K562 (cell line): ENCODE results near the gene PPP1R15B. TPM values are rescaled to one million over a fixed set of nuclear protein-coding genes. Genes with fewer than 3 reads are reported as not detected.
A peak's percentile ranks its signal among the peaks of the same experiment; 100 is the strongest.

Experiments used
- CEBPB ChIP-seq: fragments of 450-650 bp; IDR thresholded peaks from 2 replicates; pipeline ENCODE4 v1.6.1; 2016; ENCODE audit warnings: missing genetic modification characterization, missing compliant biosample characterization
- CHD1 ChIP-seq: fragments of 200-600 bp; sonication (generic); IDR thresholded peaks from one replicate; pipeline ENCODE4 v1.6.1; 2012; ENCODE audit warnings: mild to moderate bottlenecking, moderate library complexity, low read length, inconsistent platforms
- CREM ChIP-seq: IDR thresholded peaks from 2 replicates; pipeline ENCODE4 v1.6.1; 2014; ENCODE audit warnings: antibody characterized with exemption, low read depth
- RBM17 ChIP-seq: fragments of 200-400 bp; formaldehyde crosslinking; IDR thresholded peaks from 2 replicates; pipeline ENCODE4 v1.6.1; 2017; ENCODE audit warnings: low read depth, mild to moderate bottlenecking, low read length, borderline replicate concordance
- ZFP1 ChIP-seq: fragments of 450-650 bp; formaldehyde crosslinking; IDR thresholded peaks from 2 replicates; pipeline ENCODE4 v1.4.0; 2020; ENCODE audit warnings: mild to moderate bottlenecking, mixed read lengths
- ZFP30 ChIP-seq: fragments of 250-450 bp; sonication (Bioruptor Pico); IDR thresholded peaks from 2 replicates; pipeline ENCODE4 v1.8.0; 2022; ENCODE audit warnings: moderate library complexity, mild to moderate bottlenecking, inconsistent platforms, borderline replicate concordance
- polyA plus RNA-seq, 8 experiments: library from polyadenylated mRNA; depleted of rRNA in 4 of 8; stranded (reverse) in 5 of 8; unstranded in 3 of 8; fragments of >200 nt; fragmentation: Nextera tagmentation in 2 of 8; fragmentation: Illumina TruSeq in 1 of 8; extraction: Ambion mirVana in 2 of 8; extraction: Trizol in 1 of 8; gene quantifications; 2 replicates each; pipeline versions ENCODE4 v1.2.1 to v1.2.3, GENCODE V29; 2011 to 2014; ENCODE audit warnings: inconsistent platforms in 1 of 8, missing spikeins in 1 of 8
- total RNA-seq, 7 experiments: library from RNA; depleted of rRNA in 6 of 7; stranded (reverse); fragments of >200 nt in 6 of 7; fragmentation: Illumina TruSeq in 2 of 7; extraction: Trizol in 2 of 7; gene quantifications; 2 replicates each; pipeline versions ENCODE4 v1.2.1 to v1.2.3, GENCODE V29; 2011 to 2021; ENCODE audit warnings: low replicate concordance in 1 of 7
- TF ChIP-seq, protein P1 (sequence below), 3 experiments: fragments of 200-800 bp in 1 of 3; sonication (Bioruptor generic) in 1 of 3; sonication (generic) in 1 of 3; formaldehyde crosslinking in 1 of 3; IDR thresholded peaks; 2 replicates each; pipeline versions ENCODE4 v1.6.1 to v1.8.0; 2016 to 2022; ENCODE audit warnings: mild to moderate bottlenecking in 2 of 3, missing compliant biosample characterization in 2 of 3, missing genetic modification characterization in 2 of 3, missing genetic modification reagents in 1 of 3
- TF ChIP-seq, protein P2 (sequence below): fragments of 450-650 bp; IDR thresholded peaks from 2 replicates; pipeline ENCODE4 v1.6.1; 2018; ENCODE audit not compliant: partially characterized antibody
- TF ChIP-seq, protein P3 (sequence below): sonication (generic); formaldehyde crosslinking; IDR thresholded peaks from 2 replicates; pipeline ENCODE4 v1.8.0; 2023; ENCODE audit warnings: mild to moderate bottlenecking, missing genetic modification reagents
- TF ChIP-seq, protein P4 (sequence below): fragments of 450-650 bp; formaldehyde crosslinking; IDR thresholded peaks from 2 replicates; pipeline ENCODE4 v1.4.0; 2020; ENCODE audit warnings: mild to moderate bottlenecking, mixed read lengths
- TF ChIP-seq, protein P5 (sequence below), 2 experiments: IDR thresholded peaks; 2 replicates each; pipeline ENCODE4 v1.6.1; 2011; ENCODE audit warnings: borderline replicate concordance in 1 of 2, control low read depth in 1 of 2, low read depth in 1 of 2, low read length in 1 of 2, mild to moderate bottlenecking in 1 of 2, mixed read lengths in 1 of 2, moderate library complexity in 1 of 2; ENCODE audit not compliant: insufficient read depth in 1 of 2, insufficient read length in 1 of 2, poor library complexity in 1 of 2, severe bottlenecking in 1 of 2; ENCODE audit errors: extremely low read depth in 1 of 2
- TF ChIP-seq, protein P6 (sequence below): sonication (generic); formaldehyde crosslinking; IDR thresholded peaks from 2 replicates; pipeline ENCODE4 v1.8.0; 2023; ENCODE audit warnings: mild to moderate bottlenecking, missing genetic modification reagents

Gene PPP1R15B
- total and polyA plus RNA-seq, 9 of the 15 experiments (the other 6 are each of a cell fraction or from before 2014, with no cell fraction given), result 17.0 to 48.1 (median 30.8) TPM

DNA sequence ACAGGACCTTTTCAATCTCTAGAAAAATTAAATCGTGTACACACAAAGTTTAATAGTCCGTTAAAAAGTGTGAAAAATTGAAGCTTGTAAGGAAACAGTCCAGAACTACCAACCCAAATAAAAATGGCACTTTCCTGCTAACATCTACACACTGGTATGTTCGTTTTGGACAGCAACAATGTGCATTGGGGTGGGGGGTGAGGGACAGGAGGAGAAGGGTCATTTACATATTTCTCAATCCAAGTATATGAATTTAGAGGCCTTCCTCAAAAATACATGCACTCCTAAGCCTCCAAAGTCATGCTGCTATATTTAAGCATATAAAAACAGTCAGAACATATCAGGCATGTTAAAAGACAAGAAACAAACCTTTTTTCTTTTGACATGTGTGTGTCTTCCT is 2.5 kb downstream of the PPP1R15B start (continued):
- TF ChIP-seq, protein P1, sequence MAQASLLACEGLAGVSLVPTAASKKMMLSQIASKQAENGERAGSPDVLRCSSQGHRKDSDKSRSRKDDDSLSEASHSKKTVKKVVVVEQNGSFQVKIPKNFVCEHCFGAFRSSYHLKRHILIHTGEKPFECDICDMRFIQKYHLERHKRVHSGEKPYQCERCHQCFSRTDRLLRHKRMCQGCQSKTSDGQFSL (CRISPR knock-in tag; IDR thresholded peaks at IDR 0.05), result 0 out of 2 replicates have a peak, but pooled peaks have one; percentile 38
- TF ChIP-seq, protein P1 (tag; IDR thresholded peaks at IDR 0.05), result 0 out of 4 replicates have a peak, but pooled peaks of 1 of the 2 experiments have one; percentile 58
- TF ChIP-seq ZFP1 (no peak), CEBPB (tag) (peak; percentile 47), RBM17 (no peak), CHD1 (peak; percentile 51), CREM (no peak), ZFP30 (CRISPR knock-in tag) (no peak)
- TF ChIP-seq, protein P2, sequence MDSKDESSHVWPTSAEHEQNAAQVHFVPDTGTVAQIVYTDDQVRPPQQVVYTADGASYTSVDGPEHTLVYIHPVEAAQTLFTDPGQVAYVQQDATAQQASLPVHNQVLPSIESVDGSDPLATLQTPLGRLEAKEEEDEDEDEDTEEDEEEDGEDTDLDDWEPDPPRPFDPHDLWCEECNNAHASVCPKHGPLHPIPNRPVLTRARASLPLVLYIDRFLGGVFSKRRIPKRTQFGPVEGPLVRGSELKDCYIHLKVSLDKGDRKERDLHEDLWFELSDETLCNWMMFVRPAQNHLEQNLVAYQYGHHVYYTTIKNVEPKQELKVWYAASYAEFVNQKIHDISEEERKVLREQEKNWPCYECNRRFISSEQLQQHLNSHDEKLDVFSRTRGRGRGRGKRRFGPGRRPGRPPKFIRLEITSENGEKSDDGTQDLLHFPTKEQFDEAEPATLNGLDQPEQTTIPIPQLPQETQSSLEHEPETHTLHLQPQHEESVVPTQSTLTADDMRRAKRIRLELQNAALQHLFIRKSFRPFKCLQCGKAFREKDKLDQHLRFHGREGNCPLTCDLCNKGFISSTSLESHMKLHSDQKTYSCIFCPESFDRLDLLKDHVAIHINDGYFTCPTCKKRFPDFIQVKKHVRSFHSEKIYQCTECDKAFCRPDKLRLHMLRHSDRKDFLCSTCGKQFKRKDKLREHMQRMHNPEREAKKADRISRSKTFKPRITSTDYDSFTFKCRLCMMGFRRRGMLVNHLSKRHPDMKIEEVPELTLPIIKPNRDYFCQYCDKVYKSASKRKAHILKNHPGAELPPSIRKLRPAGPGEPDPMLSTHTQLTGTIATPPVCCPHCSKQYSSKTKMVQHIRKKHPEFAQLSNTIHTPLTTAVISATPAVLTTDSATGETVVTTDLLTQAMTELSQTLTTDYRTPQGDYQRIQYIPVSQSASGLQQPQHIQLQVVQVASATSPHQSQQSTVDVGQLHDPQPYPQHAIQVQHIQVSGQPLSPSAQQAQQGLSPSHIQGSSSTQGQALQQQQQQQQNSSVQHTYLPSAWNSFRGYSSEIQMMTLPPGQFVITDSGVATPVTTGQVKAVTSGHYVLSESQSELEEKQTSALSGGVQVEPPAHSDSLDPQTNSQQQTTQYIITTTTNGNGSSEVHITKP, result peak; percentile 70
- TF ChIP-seq, protein P3, sequence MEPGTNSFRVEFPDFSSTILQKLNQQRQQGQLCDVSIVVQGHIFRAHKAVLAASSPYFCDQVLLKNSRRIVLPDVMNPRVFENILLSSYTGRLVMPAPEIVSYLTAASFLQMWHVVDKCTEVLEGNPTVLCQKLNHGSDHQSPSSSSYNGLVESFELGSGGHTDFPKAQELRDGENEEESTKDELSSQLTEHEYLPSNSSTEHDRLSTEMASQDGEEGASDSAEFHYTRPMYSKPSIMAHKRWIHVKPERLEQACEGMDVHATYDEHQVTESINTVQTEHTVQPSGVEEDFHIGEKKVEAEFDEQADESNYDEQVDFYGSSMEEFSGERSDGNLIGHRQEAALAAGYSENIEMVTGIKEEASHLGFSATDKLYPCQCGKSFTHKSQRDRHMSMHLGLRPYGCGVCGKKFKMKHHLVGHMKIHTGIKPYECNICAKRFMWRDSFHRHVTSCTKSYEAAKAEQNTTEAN (CRISPR knock-in tag), result no peak
- TF ChIP-seq, protein P4, sequence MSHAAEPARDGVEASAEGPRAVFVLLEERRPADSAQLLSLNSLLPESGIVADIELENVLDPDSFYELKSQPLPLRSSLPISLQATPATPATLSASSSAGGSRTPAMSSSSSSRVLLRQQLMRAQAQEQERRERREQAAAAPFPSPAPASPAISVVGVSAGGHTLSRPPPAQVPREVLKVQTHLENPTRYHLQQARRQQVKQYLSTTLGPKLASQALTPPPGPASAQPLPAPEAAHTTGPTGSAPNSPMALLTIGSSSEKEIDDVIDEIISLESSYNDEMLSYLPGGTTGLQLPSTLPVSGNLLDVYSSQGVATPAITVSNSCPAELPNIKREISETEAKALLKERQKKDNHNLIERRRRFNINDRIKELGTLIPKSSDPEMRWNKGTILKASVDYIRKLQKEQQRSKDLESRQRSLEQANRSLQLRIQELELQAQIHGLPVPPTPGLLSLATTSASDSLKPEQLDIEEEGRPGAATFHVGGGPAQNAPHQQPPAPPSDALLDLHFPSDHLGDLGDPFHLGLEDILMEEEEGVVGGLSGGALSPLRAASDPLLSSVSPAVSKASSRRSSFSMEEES (CRISPR knock-in tag), result peak; percentile 6; the same call in 1 of the 2 replicates
- TF ChIP-seq, protein P5, sequence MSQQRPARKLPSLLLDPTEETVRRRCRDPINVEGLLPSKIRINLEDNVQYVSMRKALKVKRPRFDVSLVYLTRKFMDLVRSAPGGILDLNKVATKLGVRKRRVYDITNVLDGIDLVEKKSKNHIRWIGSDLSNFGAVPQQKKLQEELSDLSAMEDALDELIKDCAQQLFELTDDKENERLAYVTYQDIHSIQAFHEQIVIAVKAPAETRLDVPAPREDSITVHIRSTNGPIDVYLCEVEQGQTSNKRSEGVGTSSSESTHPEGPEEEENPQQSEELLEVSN (IDR thresholded peaks at IDR 0.05; ENCODE audit: borderline replicate concordance in 1 of 2, extremely low read depth in 1 of 2, insufficient read depth in 1 of 2, insufficient read length in 1 of 2, low read depth in 1 of 2, low read length in 1 of 2, poor library complexity in 1 of 2, severe bottlenecking in 1 of 2), result no peak
- TF ChIP-seq, protein P6, sequence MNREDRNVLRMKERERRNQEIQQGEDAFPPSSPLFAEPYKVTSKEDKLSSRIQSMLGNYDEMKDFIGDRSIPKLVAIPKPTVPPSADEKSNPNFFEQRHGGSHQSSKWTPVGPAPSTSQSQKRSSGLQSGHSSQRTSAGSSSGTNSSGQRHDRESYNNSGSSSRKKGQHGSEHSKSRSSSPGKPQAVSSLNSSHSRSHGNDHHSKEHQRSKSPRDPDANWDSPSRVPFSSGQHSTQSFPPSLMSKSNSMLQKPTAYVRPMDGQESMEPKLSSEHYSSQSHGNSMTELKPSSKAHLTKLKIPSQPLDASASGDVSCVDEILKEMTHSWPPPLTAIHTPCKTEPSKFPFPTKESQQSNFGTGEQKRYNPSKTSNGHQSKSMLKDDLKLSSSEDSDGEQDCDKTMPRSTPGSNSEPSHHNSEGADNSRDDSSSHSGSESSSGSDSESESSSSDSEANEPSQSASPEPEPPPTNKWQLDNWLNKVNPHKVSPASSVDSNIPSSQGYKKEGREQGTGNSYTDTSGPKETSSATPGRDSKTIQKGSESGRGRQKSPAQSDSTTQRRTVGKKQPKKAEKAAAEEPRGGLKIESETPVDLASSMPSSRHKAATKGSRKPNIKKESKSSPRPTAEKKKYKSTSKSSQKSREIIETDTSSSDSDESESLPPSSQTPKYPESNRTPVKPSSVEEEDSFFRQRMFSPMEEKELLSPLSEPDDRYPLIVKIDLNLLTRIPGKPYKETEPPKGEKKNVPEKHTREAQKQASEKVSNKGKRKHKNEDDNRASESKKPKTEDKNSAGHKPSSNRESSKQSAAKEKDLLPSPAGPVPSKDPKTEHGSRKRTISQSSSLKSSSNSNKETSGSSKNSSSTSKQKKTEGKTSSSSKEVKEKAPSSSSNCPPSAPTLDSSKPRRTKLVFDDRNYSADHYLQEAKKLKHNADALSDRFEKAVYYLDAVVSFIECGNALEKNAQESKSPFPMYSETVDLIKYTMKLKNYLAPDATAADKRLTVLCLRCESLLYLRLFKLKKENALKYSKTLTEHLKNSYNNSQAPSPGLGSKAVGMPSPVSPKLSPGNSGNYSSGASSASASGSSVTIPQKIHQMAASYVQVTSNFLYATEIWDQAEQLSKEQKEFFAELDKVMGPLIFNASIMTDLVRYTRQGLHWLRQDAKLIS (CRISPR knock-in tag), result 0 out of 2 replicates have a peak, but pooled peaks have one; percentile 38
